ENCODE data around the gene CKAP2.
"Not testable (repeated sequence)": the region's sequence is repeated elsewhere in the genome, so short reads cannot be mapped to it uniquely, and the experiment has no call there.

CKAP2 gene

DNA sequence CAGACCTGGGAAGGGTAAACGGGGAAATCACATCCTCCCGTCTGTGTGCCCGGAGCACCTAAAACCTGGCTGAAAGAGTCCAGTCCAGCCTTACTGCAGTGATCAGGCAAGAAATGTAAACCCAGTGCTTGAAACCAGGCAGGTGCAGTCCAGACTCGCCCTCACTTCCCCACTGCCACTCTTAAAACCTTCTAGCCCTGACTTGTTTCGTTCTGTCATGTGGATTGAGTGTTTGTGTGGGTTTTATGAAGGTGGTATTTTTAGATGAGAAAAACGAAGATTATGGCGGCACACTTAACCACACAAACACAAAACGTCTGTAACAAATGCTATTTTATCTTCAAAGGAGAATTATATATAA lies 839 bp upstream of the CKAP2 start:
- DNase-seq = peak; percentile 11

DNA sequence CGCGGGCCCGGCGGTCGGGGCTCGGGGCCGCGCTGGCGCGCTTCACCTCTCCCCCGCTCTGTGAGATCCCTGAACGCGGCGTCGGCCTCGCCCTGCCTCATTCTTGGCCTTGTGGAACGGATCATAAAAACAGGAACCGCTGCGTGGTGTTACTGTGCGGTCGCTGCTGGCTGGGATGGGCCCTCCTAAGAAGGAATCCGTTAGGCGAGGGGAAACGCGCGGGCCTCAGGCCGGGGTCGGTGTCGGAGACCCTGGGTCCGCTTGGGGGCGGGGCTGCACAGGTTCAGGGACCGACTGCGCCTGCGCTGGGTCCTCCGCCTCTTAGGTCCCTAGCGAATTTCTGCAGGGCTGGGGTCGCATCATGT lies 381 bp downstream of the CKAP2 start:
- peak; percentile 72 for DNase-seq

DNA sequence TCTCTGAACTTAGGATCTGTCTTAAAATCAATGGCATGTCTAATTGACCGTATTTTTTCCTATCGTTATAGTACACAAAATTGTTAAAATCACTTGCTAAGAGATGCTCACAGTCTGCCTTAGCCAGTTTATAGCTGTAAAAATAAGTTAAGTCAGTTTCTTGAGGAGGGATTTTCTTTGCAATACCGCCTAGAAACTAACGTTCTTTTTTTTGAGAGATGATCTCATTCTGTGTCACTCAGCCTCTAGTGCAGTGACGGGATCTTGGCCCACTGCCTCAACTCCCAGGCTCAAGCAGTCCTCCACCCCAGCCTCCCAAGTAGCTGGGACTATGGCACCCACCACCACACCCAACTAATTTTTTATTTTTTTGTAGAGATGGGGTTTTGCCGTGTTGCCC lies 4.4 kb downstream of the CKAP2 start:
- no peak for DNase-seq

DNA sequence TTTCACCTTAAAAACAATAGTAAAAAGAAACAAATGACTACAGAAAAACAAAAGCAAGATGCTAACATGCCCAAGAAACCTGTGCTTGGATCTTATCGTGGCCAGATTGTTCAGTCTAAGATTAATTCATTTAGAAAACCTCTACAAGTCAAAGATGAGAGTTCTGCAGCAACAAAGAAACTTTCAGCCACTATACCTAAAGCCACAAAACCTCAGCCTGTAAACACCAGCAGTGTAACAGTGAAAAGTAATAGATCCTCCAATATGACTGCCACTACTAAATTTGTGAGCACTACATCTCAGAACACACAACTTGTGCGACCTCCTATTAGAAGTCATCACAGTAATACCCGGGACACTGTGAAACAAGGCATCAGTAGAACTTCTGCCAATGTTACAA lies 6.0 kb downstream of the CKAP2 start:
- no peak for DNase-seq

DNA sequence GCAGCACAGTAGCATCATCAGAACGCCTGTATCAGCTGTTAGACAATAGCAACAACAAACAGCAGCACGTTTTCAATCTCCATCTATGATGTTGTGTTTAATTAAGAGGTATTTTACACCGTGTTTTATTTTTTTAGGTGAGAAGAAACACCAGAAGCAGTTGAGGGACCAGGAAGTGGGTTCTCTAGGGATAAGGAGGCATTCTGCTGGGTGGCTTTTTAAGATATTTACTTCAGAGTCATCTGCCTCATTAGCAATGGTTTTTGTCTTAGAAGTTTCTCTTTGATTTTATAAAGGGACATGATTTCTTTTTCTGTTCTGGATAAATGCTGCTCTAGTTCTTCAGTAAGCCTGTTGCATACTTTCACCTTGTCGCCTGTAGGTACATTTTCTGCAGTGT lies 8.2 kb downstream of the CKAP2 start:
- no peak for DNase-seq

DNA sequence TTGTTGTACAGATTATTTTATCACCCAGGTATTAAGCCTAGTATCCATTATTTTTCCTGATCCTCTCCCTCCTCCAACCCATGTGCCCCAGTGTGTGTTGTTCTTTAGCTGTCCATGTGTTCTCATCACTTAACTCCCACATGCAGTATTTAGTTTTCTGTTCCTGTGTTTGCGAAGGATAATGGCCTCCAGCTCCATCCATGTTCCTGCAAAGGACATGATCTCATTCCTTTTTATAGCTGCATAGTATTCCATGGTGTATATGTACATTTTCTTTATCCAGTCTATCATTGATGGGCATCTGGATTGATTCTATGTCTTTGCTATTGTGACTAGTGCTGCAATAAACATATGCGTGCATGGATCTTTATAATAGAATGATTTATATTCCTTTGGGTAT lies 13.2 kb downstream of the CKAP2 start:
- not testable (repeated sequence) for DNase-seq

DNA sequence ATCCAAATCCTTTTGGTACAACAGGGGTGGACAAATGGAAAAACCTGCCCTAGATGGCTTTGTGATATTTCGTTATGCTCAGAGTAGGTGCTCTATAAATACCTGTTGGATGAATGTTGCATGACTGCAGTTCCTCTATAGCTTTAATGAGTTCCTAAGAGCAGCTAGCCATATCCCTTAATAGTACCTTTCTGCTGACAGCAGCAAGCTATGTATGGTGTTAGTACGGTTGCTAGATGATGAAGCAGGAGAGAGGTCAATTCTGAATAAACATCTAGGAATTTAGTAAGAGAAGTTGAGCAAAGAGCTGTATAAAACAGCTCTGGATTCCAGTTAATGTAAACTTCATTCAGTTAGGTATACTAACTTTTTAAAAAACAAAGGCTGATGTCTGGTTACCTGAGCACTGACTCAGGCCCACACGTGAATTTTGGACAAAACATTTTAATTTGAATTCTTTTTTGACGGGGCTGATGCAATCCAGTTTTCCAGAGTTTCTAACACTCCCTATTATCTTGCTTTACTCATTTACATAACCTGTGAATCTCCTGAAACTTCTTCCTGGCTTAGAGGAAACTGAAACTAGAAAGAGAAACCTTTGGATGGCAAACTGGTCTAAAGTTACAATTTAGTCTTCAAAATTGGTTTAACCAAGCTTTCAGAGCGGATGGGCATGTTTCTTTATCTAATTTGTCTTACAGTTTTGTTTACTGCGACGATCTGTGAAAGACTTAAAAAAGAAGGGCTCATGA lies 25.6 kb downstream of the CKAP2 start:
- not testable (repeated sequence) for DNase-seq

DNA sequence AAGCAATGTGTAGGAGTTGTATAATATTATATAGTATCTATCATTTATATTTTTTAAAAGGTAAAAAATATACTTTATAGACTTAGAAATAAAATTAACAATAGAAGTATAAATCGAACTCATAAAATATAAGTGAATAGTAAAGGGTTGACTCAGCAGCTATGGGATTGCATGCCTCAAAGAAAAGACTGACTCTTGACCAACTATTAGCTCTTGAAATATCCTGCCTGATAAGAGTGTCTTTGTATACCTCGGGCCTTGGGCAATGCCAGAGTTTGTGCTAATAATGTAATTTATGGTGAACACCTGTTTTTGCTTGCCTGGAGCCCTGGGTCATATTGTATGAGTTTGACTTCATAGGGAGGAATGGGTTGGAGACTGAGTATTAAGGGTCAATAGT lies 31.8 kb downstream of the CKAP2 start:
- not testable (repeated sequence) for DNase-seq

DNA sequence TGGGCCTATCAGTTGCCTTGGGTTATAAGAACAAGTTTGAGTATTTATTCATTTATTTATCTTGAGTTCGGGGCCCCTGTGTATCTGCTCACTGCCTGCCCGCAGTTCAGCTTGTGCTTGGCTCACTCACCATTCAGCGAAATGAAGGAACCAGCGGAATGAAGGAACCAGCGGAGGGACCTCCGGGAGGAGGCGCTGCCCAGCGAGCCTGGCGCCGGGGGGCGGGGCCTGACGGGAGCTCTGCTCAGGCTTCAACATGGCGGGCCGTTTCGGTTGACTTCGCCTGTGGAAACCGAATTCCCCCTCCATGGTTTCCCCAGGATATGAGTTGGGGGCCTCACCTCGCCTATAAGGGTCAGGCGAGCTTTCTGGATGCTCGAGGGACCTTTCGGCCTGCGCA lies 33.5 kb downstream of the CKAP2 start:
- DNase-seq = not testable (repeated sequence)

DNA sequence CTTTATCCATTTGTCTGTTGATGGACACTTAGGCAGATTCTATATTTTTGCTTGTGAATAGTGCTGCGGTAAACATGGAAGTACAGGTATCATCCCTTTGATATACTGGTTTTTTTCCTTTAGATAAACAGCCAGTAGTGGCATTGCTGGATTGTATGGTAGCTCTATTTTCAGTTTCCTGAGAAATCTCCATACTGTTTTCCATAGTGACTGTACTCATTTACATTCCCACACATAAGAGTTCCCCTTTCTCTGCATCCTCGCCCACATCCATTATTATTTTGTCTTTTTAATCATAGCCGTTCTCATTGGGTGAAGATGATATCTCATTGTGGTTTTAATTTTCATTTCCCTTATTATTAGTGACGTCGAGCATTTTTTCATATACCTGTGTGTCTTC lies 35.7 kb downstream of the CKAP2 start:
- DNase-seq = not testable (repeated sequence)

DNA sequence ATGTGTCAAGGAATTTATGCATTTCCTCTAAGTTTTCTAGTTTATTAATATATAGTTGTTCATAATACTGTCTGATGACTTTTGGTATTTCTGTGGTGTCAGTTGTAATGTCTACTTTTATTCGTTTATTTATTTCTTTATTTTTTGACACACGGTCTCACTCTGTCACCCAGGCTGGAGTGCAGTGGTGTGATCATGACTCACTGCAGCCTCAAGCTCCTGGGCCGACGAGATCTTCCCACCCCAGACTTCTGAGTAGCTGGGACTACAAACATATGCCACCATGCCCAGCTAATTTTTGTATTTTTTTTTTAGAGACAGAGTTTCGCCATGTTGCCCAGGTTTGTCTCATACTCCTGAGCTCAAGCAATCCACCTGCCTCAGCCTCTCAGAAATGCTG lies 39.0 kb downstream of the CKAP2 start:
- not testable (repeated sequence) for DNase-seq

DNA sequence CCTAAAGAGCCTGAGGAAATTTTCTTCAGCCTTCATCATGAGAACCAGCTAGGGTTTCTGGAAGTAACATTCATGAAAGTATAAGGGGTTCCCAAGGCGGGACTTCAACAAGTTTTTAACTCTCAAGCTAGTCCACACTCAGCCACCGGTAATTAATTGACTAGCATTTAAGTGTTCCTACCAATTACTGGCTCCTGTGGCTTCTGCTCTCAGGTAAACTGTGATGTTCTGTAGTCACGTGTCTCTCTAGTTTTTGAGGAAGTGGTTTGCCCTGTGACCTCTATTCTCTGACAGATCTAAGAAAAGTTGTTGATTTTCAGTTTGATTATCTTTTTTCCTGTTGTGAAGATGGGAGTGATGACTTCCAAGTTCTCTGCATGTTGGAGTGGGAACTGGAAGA lies 42.7 kb downstream of the CKAP2 start:
- DNase-seq = not testable (repeated sequence)

DNA sequence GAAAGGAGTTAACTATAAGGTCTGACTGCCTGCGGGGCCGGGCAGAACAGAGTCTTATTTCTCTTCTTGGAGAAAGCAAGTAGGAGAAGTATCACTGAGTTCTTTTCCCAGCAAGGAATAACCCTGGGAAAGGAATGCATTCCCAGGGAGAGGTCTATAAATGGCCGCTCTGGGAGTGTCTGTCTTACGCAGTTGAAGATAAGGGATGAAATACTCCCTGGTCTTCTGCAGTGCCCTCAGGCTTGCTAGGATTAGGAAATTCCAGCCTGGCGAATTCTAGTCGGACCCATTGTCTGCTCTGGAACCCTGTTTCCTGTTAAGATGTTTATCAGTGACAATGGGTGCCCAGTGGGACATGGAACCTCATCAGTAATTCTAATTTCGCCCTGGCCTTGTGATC lies 47.0 kb downstream of the CKAP2 start:
- DNase-seq = not testable (repeated sequence)

DNA sequence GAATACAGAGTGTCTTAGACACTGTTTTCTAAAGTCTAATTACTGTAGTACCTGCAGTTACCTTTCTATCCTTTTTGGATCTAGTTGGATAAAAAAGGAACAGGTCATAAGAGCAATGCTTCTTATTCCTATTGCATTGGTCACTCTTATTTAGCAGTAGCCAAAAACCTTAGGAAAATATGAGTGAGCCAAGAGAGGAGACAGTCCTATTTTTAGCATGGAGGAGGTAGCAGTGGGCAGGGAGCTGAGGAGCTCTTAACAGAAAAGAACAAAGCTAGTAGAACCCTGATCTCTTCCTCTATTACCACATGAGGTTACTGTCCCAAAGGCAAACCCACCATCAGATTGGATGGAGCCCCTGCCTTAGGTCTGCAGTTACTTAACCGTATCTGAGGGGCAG lies 50.6 kb downstream of the CKAP2 start:
- DNase-seq = not testable (repeated sequence)

DNA sequence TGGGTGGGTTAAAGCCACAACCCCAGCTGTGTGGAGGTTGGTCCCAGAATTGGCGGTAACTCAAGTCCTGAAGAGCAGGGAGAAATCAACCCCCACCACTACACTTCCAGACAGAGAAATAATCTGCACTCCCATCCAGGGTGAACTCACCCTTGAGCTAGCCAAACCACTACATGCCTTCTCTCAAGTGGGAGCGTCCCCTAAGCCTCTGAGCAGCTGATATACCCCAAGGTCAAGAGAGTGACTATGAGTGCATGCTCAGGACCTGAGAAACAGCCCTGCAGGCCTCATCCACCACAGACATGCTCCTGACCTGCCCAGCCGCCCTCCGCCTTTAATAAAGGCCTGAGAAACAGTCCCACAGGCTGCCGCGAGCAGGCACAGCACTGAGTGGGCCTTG lies 54.3 kb downstream of the CKAP2 start:
- not testable (repeated sequence) for DNase-seq

DNA sequence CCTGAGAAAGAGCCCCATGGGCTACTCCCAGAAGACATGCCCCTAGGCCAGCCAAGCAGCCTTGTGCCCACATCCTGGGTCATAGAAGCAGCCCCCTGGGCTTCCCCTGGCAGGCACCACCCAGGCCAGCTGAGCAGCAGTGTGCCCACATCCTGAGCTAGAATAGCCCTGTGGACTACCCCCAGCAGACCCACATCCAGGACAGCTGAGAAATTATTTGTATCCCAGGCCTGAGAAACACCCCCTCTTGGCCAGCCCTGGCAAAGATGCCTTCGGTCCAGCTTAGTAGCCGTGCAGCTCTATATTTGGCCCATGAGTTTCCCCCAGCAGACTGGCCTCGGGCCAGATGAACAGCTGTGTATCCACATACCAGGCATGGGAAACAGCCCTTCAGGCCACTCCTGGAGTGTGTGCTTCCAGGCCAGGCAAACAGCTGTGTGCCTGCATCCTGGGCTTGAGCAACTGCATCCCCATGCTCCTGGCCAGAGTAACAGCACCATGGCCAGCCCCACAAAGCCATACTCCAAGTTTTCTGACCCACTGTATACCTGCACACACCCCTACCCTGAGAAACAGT lies 55.0 kb downstream of the CKAP2 start:
- not testable (repeated sequence) for DNase-seq

DNA sequence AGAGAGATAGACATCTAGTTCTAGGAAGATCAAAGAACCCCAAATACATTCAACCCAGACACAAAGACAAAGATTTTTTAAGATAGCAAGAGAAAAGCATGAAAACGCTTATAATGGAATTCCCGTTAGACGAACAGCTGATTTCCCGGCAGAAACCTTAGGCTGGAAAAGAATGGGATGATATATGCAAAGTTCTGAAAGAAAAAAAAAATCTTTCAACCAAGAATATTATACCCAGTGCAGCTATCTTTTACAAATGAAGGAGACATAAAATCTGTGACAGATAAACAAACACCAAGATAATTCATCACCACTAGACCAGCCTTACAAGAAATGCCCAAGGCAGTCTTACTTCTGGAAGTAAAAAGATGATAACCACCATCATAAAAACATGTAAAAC lies 56.3 kb downstream of the CKAP2 start:
- DNase-seq = not testable (repeated sequence)

DNA sequence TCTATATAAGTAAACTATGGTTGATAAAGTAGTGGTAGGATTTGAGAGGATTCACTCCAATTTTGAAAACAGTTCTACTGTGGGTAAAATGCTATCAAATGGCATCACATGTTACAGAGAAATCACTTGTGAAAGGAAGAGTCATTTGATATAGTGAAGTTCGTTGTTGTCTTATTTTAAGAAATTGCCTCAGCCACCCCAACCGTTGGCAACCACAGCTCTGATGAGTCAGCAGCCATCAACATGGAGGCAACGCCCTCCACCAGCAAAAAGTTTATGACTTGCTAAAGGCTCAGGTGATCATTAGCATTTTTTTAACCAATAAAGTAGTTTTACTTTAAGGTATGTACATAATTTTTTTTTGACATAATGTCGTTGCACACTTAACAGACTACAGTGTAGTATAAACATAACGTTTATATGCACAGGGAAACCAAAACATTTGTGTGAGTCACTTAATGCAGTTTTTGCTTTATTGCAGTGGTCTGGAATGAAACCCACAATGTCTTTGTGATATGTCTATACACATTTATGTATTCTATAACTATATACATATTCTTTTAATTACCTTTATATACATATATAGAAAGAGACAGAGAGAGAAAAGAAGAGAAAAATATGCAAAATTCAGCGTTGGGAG lies 58.8 kb downstream of the CKAP2 start:
- DNase-seq = not testable (repeated sequence)

DNA sequence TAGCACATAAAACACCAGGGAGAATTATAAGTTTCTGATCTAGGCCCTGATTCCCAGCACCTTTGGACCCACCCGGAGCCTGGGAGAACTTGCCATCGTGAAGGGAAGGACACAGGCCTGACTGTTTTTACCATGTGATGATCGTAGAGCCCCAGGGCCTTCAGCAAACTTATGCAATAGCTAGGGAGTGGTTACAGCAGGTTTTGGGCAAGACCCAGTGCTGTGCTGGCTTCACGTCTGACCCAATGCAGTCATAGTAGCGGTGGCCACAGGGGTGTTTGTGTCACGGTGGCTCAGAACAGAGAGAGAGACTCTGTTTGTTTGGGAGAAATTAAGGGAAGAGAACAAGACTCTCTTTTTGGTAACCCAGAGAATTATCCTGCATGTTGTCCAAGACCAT lies 68.0 kb downstream of the CKAP2 start:
- not testable (repeated sequence) for DNase-seq
